Prostate gland (tissue), 2 donors: Measurements from ENCODE around the gene COPB1.
A peak's percentile ranks its signal among the peaks of the same experiment; 100 is the strongest.

Experiments used
- POLR2A ChIP-seq: fragments of 450-650 bp; IDR thresholded peaks from one replicate; pipeline ENCODE4 v1.6.1; 2016; ENCODE audit warnings: antibody characterized with exemption, mild to moderate bottlenecking
- TF ChIP-seq, protein P1 (sequence below), 4 experiments: fragments of 200-600 bp in 2 of 4; fragments of 450-650 bp in 2 of 4; sonication (generic) in 2 of 4; IDR thresholded peaks; 1 replicate in 3 of 4; 2 replicates in 1 of 4; pipeline ENCODE4 v1.5.1; 2016 to 2019; ENCODE audit warnings: antibody characterized with exemption in 4 of 4, mild to moderate bottlenecking in 2 of 4, moderate library complexity in 2 of 4

GRCh38 chr11:14519917-14520746 lies 20.5 kb upstream of the COPB1 start, which contains the start of gene PSMA1:
- TF ChIP-seq, protein P1, sequence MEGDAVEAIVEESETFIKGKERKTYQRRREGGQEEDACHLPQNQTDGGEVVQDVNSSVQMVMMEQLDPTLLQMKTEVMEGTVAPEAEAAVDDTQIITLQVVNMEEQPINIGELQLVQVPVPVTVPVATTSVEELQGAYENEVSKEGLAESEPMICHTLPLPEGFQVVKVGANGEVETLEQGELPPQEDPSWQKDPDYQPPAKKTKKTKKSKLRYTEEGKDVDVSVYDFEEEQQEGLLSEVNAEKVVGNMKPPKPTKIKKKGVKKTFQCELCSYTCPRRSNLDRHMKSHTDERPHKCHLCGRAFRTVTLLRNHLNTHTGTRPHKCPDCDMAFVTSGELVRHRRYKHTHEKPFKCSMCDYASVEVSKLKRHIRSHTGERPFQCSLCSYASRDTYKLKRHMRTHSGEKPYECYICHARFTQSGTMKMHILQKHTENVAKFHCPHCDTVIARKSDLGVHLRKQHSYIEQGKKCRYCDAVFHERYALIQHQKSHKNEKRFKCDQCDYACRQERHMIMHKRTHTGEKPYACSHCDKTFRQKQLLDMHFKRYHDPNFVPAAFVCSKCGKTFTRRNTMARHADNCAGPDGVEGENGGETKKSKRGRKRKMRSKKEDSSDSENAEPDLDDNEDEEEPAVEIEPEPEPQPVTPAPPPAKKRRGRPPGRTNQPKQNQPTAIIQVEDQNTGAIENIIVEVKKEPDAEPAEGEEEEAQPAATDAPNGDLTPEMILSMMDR (IDR thresholded peaks at IDR 0.05) = peak; percentile 36 to 89 (median 60)
- TF ChIP-seq POLR2A = peak; percentile 82
